Right ventricle myocardium inferior (tissue), 1 donor: ENCODE results near the gene SLC25A21. TPM values are rescaled to one million over a fixed set of nuclear protein-coding genes. Genes with fewer than 3 reads are reported as not detected.
"Not testable (repeated sequence)": the region's sequence is repeated elsewhere in the genome, so short reads cannot be mapped to it uniquely, and the experiment has no call there.

Experiments
- ATAC-seq: fragments of 200-7000 bp; cut with Tn5 transposase; one replicate; pipeline ENCODE4 v1.9.1; 2020; ENCODE audit warnings: mild to moderate bottlenecking, moderate library complexity
- DNase-seq: peaks from one replicate; pipeline ENCODE4 v3.0.0; 2021; ENCODE audit errors: missing footprints
- intact Hi-C: fragments of 100-400 bp; cut with DNase I; formaldehyde crosslinking; loops from one replicate; pipeline ENCODE4 v1.11.0; 2022
- total RNA-seq: library from RNA; stranded (reverse); fragmentation: NEBNext Ultra II Directional; extraction: Animal tissue kit (Norgen Biotek cat#: 25700); gene quantifications from one replicate; pipeline ENCODE4 v1.2.1, GENCODE V29; 2021
- donor health status: DM: no; HTN: yes; CAD: no; lungs with severe emphysema.

Gene SLC25A21
- total RNA-seq, 1 donor from 2014 or later: 0.76 TPM

GRCh38 chr14:36940476-36940875 lies 231.9 kb downstream of the SLC25A21 start:
- no peak for ATAC-seq
- intact Hi-C loops: loop anchor here (2.0 kb wide), 1 partner anchor 292 kb away; no protein-coding TSS in a partner anchor
- no peak for DNase-seq

- intact Hi-C loops: no loop called here
- ATAC-seq: no peak
- DNase-seq: no peak
Measured at GRCh38 chr14:36939265-36939664, 233.1 kb downstream of the SLC25A21 start.

GRCh38 chr14:36938678-36939077 lies 233.7 kb downstream of the SLC25A21 start:
- intact Hi-C loops: no loop called here
- no peak for ATAC-seq
- DNase-seq: no peak

- DNase-seq: no peak
- ATAC-seq: no peak
- intact Hi-C loops: no loop called here
Measured at GRCh38 chr14:36935976-36936678, 236.3 kb downstream of the SLC25A21 start.

GRCh38 chr14:36934304-36934703 lies 238.1 kb downstream of the SLC25A21 start:
- DNase-seq (no peak), ATAC-seq (no peak)
- intact Hi-C loops: no loop called here

GRCh38 chr14:36931791-36932190 lies 240.6 kb downstream of the SLC25A21 start:
- no peak for DNase-seq
- ATAC-seq: no peak
- intact Hi-C loops: no loop called here

GRCh38 chr14:36928432-36928831 lies 244.0 kb downstream of the SLC25A21 start:
- intact Hi-C loops: no loop called here
- DNase-seq (no peak), ATAC-seq (no peak)

GRCh38 chr14:36925094-36925493 lies 247.3 kb downstream of the SLC25A21 start:
- ATAC-seq (no peak), DNase-seq (no peak)
- intact Hi-C loops: no loop called here

GRCh38 chr14:36916668-36917067 lies 255.7 kb downstream of the SLC25A21 start:
- no peak for DNase-seq
- ATAC-seq: no peak
- intact Hi-C loops: no loop called here

- no peak for ATAC-seq
- intact Hi-C loops: no loop called here
Measured at GRCh38 chr14:36915081-36915480, 257.3 kb downstream of the SLC25A21 start.

GRCh38 chr14:36910578-36910977 lies 261.8 kb downstream of the SLC25A21 start:
- DNase-seq (no peak), ATAC-seq (no peak)
- intact Hi-C loops: no loop called here

More at GRCh38 chr14:36915081-36915480, 257.3 kb downstream of the SLC25A21 start:
- no peak for DNase-seq

- DNase-seq (no peak), ATAC-seq (no peak)
- intact Hi-C loops: no loop called here
Measured at GRCh38 chr14:36905272-36905888, 267.0 kb downstream of the SLC25A21 start.

- intact Hi-C loops: no loop called here
- no peak for DNase-seq
- no peak for ATAC-seq
Measured at GRCh38 chr14:36901861-36902260, 270.5 kb downstream of the SLC25A21 start.

- DNase-seq (no peak), ATAC-seq (no peak)
- intact Hi-C loops: no loop called here
Measured at GRCh38 chr14:36900846-36901245, 271.6 kb downstream of the SLC25A21 start.

GRCh38 chr14:36896300-36896699 lies 276.1 kb downstream of the SLC25A21 start:
- intact Hi-C loops, ATAC-seq, DNase-seq: not testable (repeated sequence)

- no peak for ATAC-seq
- no peak for DNase-seq
- intact Hi-C loops: no loop called here
Measured at GRCh38 chr14:36884049-36884448, 288.4 kb downstream of the SLC25A21 start.

- no peak for DNase-seq
- no peak for ATAC-seq
- intact Hi-C loops: no loop called here
Measured at GRCh38 chr14:36880276-36880675, 292.1 kb downstream of the SLC25A21 start.

- DNase-seq (no peak), ATAC-seq (no peak)
- intact Hi-C loops: no loop called here
Measured at GRCh38 chr14:36879558-36879957, 292.8 kb downstream of the SLC25A21 start.

- ATAC-seq: no peak
- no peak for DNase-seq
- intact Hi-C loops: no loop called here
Measured at GRCh38 chr14:36874396-36875138, 297.8 kb downstream of the SLC25A21 start.

- ATAC-seq: no peak
- intact Hi-C loops: no loop called here
- no peak for DNase-seq
Measured at GRCh38 chr14:36870776-36871175, 301.6 kb downstream of the SLC25A21 start.
